Heart left ventricle (tissue), 16 donors: Measurements from ENCODE around the gene RNF208. TPM values are rescaled to one million over a fixed set of nuclear protein-coding genes. Genes with fewer than 3 reads are reported as not detected.
A peak's percentile ranks its signal among the peaks of the same experiment; 100 is the strongest.

Experiments
- ATAC-seq, 4 donors: fragments of 200-7000 bp; cut with Tn5 transposase; one replicate each; pipeline ENCODE4 v1.9.1; 2020 to 2022; ENCODE audit warnings: moderate library complexity in 4 of 4, mild to moderate bottlenecking in 3 of 4, moderate number of reproducible peaks in 1 of 4
- DNase-seq, 5 donors: peaks; one replicate each; pipeline ENCODE4 v3.0.0-alpha.2; 2020
- H3K27ac ChIP-seq, 12 donors: fragments of 200-600 bp; sonication (generic) in 4 of 12; one replicate each; pipeline versions ENCODE4 v1.5.0 to v1.8.0; 2016 to 2022; ENCODE audit warnings: mild to moderate bottlenecking in 2 of 12
- H3K27me3 ChIP-seq, 9 donors: fragments of 200-600 bp; sonication (generic) in 2 of 9; one replicate each; pipeline versions ENCODE4 v1.5.1 to v1.8.0; 2016 to 2022; ENCODE audit warnings: mild to moderate bottlenecking in 3 of 9
- H3K36me3 ChIP-seq, 9 donors: fragments of 200-600 bp; sonication (generic) in 2 of 9; one replicate each; pipeline versions ENCODE4 v1.5.0 to v1.8.0; 2018 to 2022; ENCODE audit warnings: mild to moderate bottlenecking in 2 of 9
- H3K4me1 ChIP-seq, 12 donors: fragments of 200-600 bp; sonication (generic) in 4 of 12; one replicate each; pipeline versions ENCODE4 v1.5.0 to v1.8.0; 2016 to 2022; ENCODE audit warnings: mild to moderate bottlenecking in 3 of 12
- H3K4me3 ChIP-seq, 12 donors: fragments of 200-600 bp; sonication (generic) in 4 of 12; one replicate each; pipeline versions ENCODE4 v1.5.0 to v1.8.0; 2017 to 2022; ENCODE audit warnings: mild to moderate bottlenecking in 9 of 12, moderate library complexity in 4 of 12
- H3K9me3 ChIP-seq, 12 donors: fragments of 200-600 bp; sonication (generic) in 4 of 12; one replicate each; pipeline versions ENCODE4 v1.5.0 to v1.8.0; 2016 to 2022; ENCODE audit warnings: mild to moderate bottlenecking in 1 of 12
- CTCF ChIP-seq, 12 donors: fragments of 200-600 bp; sonication (generic) in 4 of 12; IDR thresholded peaks; one replicate each; pipeline versions ENCODE4 v1.5.0 to v1.8.0; 2018 to 2022; ENCODE audit warnings: antibody characterized with exemption in 12 of 12, mild to moderate bottlenecking in 5 of 12
- POLR2A ChIP-seq, 2 donors: fragments of 450-650 bp; IDR thresholded peaks; one replicate each; pipeline ENCODE4 v1.6.1; 2017; ENCODE audit warnings: antibody characterized with exemption in 2 of 2, mild to moderate bottlenecking in 2 of 2, moderate library complexity in 2 of 2
- WGBS, 4 donors: extraction: QIAGEN DNeasy Blood & Tissue Kit in 2 of 4; methylation state at CpG; one replicate each; pipeline versions ENCODE4 v1.1.5 to v1.1.7; 2013 to 2018; 5-methylcytosine and 5-hydroxymethylcytosine counted together
- intact Hi-C, 10 donors: fragments of 100-400 bp; cut with DNase I; formaldehyde crosslinking; loops; one replicate each; pipeline versions ENCODE4 v1.11.1 to v1.14.2; 2022
- polyA plus RNA-seq, 2 donors: library from polyadenylated mRNA; stranded (reverse); fragments of 200-250 nt; gene quantifications; one replicate each; pipeline ENCODE4 v1.2.3, GENCODE V29; 2013
- total RNA-seq, 9 donors: library from RNA; depleted of rRNA in 2 of 9; stranded (reverse); fragments of >200 nt in 2 of 9; fragmentation: NEBNext Ultra II Directional in 3 of 9; extraction: Animal tissue kit (Norgen Biotek cat#: 25700) in 3 of 9; gene quantifications; one replicate each; pipeline versions ENCODE4 v1.1.0 to v1.2.4, GENCODE V29; 2016 to 2023
- donor health status: ischemic (EF 13 %, LVEDD 7.1; RV severe dilation, severe dysfunction).
- donor health status: healthy with polysubstance abuse.
- donor health status: DM: no; HTN: yes; CAD: no.
- donor health status: DM: no; HTN: no; CAD: no.
- donor health status: ischemic (EF 25% LVEDD 6.9; RV normal size, moderate dysfunction).
- donor health status: ischemic (EF 25% LVEDD 5.7; RV mildly dilated, moderate dysfunction).
- donor health status: healthy.
- donor health status: DM: yes; HTN: yes; CAD: no.
- donor health status: ischemic (EF 35%, LVEDD 5.7; RV mildly dilated, moderate dysfunction).
- donor health status: nonischemic (EF 11% LVEDD 7.7; RV severe dilation, severe dysfunction).
- donor health status: DM: yes; HTN: yes; CAD: no.
- donor health status: PGD.
- donor health status: ischemic (EF 29% LVEDD 5.4; RV normal size, mild dysfunction).
- donor health status: nonischemic (EF 23%, LVEDD 6.1; RV moderate dilation, normal function).

RNF208 gene
- total and polyA plus RNA-seq, 11 donors, result 6.9 to 72.7 (median 22.5) TPM

DNA sequence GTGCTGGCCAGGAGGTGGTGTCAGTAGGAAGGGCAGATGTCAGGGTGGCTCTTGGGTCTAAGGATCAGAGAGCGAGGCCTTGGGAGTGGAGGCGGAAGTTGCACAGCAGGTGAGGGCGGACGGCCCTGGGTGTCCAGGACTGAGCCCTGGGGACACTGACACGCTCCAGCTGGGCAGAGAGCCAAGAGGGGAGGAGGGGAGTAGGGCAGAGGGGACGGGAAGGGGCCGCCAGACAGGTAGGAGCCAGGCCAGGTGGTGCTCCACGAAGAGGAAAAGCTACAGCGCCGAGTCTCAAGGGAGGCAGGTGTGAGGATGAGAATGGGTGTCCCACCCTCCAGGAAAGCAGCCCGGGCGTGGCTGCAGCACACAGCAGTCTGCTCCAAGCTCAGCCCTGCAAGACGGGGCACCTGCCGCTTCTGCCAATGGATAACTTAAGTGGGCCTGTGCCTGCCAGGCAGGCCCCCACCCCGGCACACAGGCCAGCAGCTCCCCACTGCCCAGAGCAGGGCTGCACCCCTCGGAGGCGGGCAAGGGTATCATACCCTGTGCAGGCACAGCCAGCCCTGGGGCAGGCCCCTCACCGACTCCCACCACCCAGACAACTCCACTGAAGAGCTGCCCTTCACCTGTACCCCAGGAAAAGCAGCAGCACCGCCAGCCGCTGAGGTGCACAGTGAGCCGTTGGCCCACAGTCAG lies 26.4 kb downstream of the RNF208 start:
- H3K4me1 ChIP-seq, result peaks cover 5 to 83% (median 58%) of the 10 kb centered on the region in 12 donors
- 55 to 74% (median 68%) methylated on average over 15 to 21 of the region's 21 CpGs for whole genome bisulfite sequencing, 4 donors
- H3K4me3 ChIP-seq, result no peak overlapping the region
- no peaks in the 10 kb centered on the region for H3K9me3 ChIP-seq
- H3K27ac ChIP-seq, result peak overlapping the region in 2 of 12 donors; percentile 75 to 89
- DNase-seq (no peak), ATAC-seq (no peak)
- H3K27me3 ChIP-seq, result no peaks in the 10 kb centered on the region
- intact Hi-C loops, result no loop called here
- peaks cover 0 to 19% (median 15%) of the 10 kb centered on the region in 9 donors for H3K36me3 ChIP-seq
- TF ChIP-seq CTCF (IDR thresholded peaks at IDR 0.05), result no peak
- TF ChIP-seq POLR2A (IDR thresholded peaks at IDR 0.05), result no peak

- peaks cover 0 to 27% (median 22%) of the 10 kb centered on the region in 9 donors for H3K36me3 ChIP-seq
- peaks cover 12 to 90% (median 65%) of the 10 kb centered on the region in 12 donors for H3K4me1 ChIP-seq
- no peaks in the 10 kb centered on the region for H3K9me3 ChIP-seq
- WGBS, 4 donors, result 71 to 87% (median 75%) methylated on average over 4 to 10 of the region's 10 CpGs
- peak overlapping the region in 4 of 12 donors; percentile 12 to 37 (median 30) for H3K4me3 ChIP-seq
- peak overlapping the region in 11 of 12 donors; percentile 38 to 89 (median 70) for H3K27ac ChIP-seq
- DNase-seq (no peak), ATAC-seq (no peak)
- intact Hi-C loops, result loop anchor here in 1 of 10 donors (5.0 kb wide), 1 partner anchor 32 kb away; the partner anchor contains the start of genes CYSRT1 and RNF224
- H3K27me3 ChIP-seq, result no peaks in the 10 kb centered on the region
- TF ChIP-seq POLR2A (IDR thresholded peaks at IDR 0.05), result no peak
- TF ChIP-seq CTCF (IDR thresholded peaks at IDR 0.05), result no peak
Measured at GRCh38 chr9:137194909-137195308, 27.1 kb downstream of the RNF208 start.

GRCh38 chr9:137194388-137194787 lies 27.7 kb downstream of the RNF208 start:
- Histone ChIP-seq H3K27me3 (no peaks in the 10 kb centered on the region), H3K36me3 (peaks cover 0 to 30% (median 24%) of the 10 kb centered on the region in 9 donors), H3K4me3 (peak overlapping the region in 6 of 12 donors; percentile 10 to 37 (median 30)), H3K27ac (peak overlapping the region; percentile 26 to 89 (median 66)), H3K4me1 (peaks cover 13 to 90% (median 66%) of the 10 kb centered on the region in 12 donors), H3K9me3 (no peaks in the 10 kb centered on the region)
- DNase-seq (peak; percentile 68 to 92 (median 80)), ATAC-seq (peak; percentile 63 to 90 (median 76))
- TF ChIP-seq POLR2A (IDR thresholded peaks at IDR 0.05) (no peak), CTCF (IDR thresholded peaks at IDR 0.05) (no peak)
- intact Hi-C loops, result loop anchor here in 1 of 10 donors (5.0 kb wide), 1 partner anchor 33 kb away; the partner anchor contains the start of genes CYSRT1 and RNF224
- WGBS, 4 donors, result 24 to 50% (median 45%) methylated on average over 3 to 16 of the region's 16 CpGs

DNA sequence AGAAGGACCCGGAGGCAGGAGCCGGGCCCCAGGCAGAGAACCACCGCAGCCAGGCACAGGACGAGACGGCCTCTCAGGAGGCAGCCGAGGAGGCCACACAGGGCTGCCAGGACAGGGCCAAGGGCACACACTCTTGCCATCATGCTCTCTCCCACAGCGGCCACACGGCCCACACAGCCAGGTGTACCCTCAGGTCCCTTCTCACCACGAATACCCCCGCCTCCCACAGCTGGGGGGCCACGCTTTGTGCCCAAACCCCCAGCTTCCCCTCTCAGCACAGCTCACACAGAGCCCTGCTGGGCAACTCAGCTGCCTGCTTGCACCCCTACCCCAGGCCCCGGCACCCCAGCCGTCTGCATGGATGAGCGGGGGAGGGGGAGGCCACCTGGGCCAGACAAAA lies 28.3 kb downstream of the RNF208 start:
- intact Hi-C loops, result loop anchor here in 1 of 10 donors (5.0 kb wide), 1 partner anchor 34 kb away; the partner anchor contains the start of genes CYSRT1 and RNF224
- TF ChIP-seq CTCF (IDR thresholded peaks at IDR 0.05), result no peak
- no peak for TF ChIP-seq POLR2A (IDR thresholded peaks at IDR 0.05)
- no peak for ATAC-seq
- DNase-seq, result no peak
- Histone ChIP-seq H3K36me3 (peaks cover 0 to 30% (median 24%) of the 10 kb centered on the region in 9 donors), H3K4me1 (peaks cover 11 to 90% (median 63%) of the 10 kb centered on the region in 12 donors), H3K9me3 (no peaks in the 10 kb centered on the region), H3K4me3 (peak overlapping the region in 2 of 12 donors; percentile 33 to 37), H3K27ac (peak overlapping the region; percentile 26 to 89 (median 66)), H3K27me3 (no peaks in the 10 kb centered on the region)
- WGBS, 4 donors, result 81 to 90% (median 84%) methylated on average over 10 to 14 of the region's 14 CpGs
